HG03460 (cell line): ENCODE measurements around the gene RBM41.
"Not testable (repeated sequence)": the region's sequence is repeated elsewhere in the genome, so short reads cannot be mapped to it uniquely, and the experiment has no call there.

ENCODE experiments used
- ATAC-seq: cut with Tn5 transposase; IDR thresholded peaks from one replicate; pipeline ENCODE4 v1.9.1; 2021; ENCODE audit not compliant: unreplicated experiment

The RBM41 gene

DNA sequence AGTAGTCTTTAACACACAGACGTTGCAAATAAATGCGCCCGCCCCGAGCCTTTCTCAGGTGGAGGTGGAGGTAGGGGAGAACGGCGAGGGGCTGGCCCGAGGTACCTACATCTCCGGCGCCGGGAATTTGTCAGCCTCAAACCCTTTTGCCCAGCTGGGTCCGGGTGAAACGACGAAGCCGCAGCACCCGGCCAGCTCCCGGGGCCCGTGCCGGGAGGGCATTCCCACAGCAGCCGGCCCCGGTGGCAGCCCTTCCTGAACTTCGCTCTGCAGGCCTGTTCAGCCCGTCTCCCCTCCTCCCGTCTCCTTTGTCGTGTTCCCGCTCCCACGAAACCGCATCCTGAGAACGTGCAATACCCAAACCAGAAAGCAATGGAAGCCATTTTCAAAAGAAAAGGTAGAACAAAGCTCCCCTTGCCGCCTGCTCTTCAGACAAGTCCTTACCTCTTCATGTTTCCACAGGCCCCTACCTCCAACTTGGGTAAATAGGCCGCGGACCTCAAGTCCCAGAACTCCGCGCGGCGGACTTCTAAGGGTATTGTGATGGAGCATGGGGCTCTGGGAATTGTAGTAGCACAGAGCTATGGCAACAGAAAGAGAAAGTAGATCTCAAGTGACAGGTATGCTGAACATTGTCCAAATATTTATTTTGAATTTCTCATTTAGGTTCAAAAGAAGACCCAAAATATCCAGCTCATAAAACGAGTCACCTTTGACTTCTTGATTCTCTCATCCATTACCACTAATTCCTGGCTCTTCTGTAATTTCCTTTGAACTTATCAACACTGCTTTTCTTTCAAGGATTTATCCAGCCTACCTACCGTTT, at the start of gene RBM41:
RBM41 (minus strand) TSS at position 501 of the 826 bp plus-strand sequence; CDS start at position 452, 49 bp downstream.
- peak; percentile 100 for ATAC-seq

DNA sequence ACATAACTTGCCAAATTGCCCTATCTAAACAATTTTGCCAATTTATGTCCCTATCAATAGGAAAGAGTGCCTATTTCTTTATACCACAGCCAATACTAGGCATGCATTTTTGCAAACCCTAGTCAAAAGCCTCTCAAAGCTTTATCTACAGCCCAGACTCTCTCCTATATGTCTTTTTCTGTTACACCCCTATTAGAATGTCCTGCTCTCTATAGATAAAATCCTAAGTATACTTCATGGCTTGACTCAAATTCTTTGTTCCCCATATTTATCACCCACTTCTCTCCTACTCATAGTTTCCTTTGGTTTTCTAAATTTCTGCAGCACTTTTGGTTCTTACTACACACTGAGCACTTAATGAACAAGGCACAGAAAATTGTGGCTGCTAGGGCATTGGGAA, 49.6 kb upstream of the RBM41 start:
- no peak for ATAC-seq

DNA sequence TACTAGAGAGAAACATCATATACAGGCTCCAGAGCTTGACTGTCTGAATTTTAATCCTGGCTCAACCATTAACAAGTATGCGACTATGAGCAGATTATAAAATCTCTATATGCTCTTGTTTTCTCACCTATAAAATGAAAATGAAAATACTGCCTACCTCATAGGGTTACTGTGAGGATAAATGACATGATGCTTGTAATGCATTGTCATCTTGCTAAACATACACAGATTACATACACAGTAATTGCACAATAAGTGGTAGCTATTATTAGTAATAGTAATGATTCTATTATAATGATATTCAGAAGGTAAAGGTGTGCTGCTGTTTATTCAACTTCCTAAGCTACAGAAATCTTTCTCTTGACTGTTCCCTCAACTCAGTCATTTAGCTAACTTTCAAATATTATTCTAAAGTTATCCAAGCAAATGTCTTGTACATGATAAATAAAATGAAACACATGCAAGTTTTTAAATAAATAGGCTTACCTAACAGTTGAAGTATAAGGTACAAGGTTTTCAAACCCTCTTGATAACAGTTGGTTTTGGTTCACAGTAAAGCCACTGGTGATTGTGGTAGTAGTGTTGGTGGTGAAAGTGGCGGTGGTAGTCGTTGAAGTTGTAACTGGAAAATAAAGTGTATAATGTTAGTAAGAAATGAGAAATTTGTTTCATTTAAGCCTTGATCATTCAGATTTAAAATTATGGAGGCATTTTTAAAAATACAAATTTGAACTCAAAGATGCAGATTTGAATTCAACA, 48.7 kb upstream of the RBM41 start:
- ATAC-seq, result no peak

DNA sequence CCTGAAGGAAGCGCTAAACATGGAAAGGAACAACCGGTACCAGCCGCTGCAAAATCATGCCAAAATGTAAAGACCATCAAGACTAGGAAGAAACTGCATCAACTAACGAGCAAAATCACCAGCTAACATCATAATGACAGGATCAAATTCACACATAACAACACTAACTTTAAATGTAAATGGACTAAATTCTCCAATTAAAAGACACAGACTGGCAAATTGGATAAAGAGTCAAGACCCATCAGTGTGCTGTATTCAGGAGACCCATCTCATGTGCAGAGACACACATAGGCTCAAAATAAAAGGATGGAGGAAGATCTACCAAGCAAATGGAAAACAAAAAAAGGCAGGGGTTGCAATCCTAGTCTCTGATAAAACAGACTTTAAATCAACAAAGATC, 39.0 kb upstream of the RBM41 start:
- not testable (repeated sequence) for ATAC-seq

DNA sequence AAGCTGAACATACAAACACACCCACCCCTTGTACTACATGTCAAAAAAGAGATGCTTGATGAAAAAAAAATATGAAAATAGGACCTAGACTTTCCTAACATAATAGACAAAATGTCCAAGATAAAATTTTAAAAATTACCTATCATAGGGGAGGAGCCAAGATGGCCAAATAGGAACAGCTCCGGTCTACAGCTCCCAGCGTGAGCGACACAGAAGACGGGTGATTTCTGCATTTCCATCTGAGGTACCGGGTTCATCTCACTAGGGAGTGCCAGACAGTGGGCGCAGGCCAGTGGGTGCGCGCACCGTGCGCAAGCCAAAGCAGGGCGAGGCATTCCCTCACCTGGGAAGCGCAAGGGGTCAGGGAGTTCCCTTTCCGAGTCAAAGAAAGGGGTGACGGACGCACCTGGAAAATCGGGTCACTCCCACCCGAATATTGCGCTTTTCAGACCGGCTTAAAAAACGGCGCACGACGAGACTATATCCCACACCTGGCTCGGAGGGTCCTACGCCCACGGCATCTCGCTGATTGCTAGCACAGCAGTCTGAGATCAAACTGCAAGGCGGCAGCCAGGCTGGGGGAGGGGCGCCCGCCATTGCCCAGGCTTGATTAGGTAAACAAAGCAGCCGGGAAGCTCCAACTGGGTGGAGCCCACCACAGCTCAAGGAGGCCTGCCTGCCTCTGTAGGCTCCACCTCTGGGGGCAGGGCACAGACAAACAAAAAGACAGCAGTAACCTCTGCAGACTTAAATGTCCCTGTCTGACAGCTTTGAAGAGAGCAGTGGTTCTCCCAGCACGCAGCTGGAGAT, 37.2 kb upstream of the RBM41 start:
- not testable (repeated sequence) for ATAC-seq

DNA sequence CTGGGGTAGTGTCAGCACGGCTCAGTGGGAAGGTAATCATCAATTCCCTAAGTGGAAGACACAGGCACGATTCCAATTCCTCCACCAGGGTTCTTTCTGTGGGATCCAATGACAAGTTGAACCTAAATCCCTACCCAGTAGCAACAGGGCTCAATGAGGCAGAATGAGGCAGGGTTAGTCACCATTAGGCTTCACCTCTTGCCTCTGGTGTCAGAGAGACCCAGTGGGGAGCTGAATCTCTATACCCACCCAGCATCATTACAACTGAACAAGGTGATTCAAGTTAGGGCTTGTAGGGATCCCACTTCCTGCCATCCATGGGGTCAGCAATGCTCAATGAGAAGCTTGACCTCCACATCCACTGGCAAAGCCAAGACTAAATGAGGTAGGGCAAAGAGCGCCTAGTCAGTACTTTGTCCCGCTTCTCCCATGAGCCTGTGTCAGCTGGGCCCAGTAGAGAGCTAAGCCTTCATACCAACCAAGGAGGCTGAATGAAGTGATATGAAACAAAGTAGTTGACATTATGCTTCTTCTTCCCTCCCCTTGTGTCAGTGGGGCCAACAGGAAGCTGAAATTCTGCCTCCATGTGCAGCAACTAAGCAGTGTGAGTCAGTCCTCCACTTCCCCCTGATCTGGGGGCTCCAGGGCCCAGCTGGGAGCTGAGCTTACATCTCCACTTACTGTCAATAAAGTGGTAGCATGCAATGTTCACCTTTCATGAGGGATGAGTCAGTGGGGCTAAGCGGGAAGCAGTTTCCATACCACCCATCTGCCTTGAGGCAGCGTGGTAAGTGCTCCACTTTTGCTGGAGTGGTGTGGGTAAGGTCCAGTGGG, 36.4 kb upstream of the RBM41 start:
- ATAC-seq, result no peak

DNA sequence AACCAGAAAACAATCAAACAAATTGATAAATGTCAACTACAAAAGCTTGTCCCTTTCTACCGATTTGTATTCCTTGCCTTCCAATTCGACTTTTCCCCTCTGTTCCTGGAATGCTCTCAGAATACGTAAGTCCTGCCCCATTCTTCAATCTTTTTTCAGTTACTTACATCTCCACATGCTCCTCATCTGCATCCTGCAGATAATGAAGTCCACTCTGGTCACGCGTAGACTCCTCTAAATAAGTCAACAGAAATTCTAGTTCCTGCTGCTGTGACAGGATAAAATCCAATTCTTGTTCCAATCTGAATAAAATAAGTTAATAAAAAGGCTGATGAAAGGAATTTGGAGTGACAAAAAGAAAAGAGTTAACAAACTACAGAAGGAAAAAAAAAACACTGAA, 34.4 kb upstream of the RBM41 start:
- ATAC-seq, result no peak

DNA sequence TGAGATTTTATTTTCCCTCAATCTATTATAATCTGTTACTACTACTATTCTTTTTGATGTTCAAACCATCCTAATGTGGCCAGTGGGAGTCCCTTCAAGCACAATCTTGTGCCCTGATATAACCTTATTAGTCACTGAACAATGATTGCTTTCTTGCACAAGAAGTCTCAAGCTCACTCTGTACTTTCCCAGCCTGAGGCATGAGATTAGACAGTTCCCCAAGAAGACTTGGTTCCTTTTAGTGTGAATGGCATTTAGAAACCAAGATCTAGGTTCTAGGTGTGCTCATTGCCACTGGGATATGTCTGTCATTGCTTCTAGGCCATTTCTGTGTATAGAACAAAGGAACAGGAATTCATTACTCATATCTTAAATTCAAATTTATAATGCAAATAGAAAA, 28.0 kb upstream of the RBM41 start:
- ATAC-seq, result no peak

DNA sequence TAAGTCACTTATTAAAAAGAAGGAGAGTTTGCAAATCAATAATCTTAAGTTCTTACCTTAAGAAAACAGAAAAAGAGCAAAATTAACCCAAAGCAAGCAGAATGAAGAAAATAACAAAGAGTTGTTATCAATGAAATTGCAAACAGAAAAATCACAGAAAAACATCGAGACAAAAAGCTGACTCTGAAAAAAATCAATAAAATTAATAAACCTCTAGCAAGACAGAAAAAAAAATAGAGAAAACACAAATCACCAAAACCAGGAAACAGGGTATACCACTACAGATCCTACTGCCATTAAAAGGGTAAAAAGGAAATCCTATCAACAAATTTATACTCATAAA, 17.3 kb upstream of the RBM41 start:
- no peak for ATAC-seq

DNA sequence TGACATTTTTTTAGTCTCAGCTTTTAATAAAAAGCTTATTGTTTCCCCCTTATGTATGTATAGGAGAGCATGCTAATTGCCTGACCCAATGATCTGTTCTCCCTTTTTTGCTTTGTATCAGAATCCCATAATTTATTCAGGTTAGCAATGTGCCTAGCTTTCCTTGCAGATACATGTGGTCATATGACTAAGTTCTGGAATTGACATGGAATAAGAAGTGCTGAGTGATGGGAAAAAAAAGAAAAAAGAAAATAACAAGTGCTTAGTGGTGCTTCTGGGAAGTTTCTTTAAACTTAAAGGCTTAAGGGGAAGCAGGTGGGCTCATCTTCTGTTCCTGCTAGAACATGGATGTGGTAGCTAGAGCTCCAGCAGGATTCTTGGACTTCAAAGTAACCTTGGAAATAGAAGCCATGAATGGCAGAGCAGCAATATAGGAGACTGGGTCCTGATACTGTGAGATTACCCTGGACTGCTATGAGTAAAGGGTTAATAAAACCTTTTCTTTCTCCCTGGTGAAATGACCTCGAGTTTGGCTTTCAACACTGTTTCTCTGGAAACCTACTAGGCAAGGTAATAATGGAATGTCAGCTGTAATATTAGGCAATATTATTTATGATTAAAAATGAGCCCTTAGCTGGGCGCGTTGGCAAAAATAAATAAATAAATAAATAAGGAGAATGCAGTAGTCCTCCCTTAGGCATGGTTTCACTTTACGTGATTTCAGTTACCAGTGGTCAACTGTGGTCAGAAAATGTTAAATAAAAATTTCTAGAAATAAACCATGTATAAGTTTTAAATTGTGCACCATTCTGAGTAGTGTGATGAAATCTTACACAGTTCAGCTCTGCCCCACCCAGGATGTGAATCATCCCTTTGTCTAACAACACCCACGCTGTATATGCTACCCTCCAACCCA, 16.7 kb upstream of the RBM41 start:
- no peak for ATAC-seq

DNA sequence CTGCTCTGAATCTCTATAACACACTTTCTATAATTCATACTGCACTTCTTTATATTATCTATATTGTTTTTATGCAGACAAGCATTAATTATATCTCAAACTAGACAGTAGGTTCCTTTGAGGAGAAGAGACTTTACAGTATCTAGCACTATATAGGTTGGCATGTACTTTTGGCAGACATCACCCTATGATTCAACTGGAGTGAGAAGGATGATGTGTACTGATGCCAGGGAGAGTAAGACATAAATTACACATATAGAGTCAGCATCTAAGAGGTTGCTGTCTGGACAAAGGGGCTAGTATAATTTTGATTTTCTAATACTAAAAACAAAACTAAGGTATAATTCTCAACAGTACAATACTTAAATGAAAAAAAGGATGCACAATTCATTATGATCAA, 5.1 kb upstream of the RBM41 start:
- ATAC-seq, result no peak

DNA sequence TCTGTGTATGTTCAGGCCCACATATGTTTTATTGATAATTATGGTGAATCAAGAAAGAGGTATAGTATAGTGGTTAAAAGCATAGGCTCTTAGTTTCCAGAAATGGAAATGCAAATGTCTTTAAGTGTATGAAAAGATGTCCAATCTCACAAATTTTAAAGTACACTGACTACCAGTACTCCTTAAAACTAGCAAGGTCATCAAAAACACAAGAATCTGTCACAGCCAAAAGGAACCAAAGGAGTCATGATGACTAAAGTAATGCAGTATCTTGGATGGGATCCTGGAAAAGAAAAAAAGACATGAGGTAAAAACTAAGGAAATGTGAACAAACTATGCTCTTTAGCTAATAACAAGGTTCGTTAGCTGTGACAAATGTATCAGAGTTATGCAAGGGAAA, 661 bp upstream of the RBM41 start:
- no peak for ATAC-seq

DNA sequence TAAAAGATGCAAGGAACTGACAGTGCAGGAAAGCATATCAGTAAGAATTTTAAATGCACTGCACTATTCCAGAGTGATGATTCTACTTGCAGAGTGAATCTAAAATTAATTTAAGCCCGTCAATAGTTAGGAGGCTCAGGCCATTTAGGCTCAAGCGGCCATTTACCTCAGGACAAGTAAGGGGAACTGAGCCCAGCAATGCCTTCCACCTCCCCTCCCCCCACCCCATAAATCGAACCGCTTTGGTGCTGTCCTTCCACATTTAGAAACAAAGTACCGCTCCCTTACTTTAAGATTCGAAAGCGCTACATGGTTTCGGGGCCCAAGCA, 665 bp downstream of the RBM41 start:
- no peak for ATAC-seq

DNA sequence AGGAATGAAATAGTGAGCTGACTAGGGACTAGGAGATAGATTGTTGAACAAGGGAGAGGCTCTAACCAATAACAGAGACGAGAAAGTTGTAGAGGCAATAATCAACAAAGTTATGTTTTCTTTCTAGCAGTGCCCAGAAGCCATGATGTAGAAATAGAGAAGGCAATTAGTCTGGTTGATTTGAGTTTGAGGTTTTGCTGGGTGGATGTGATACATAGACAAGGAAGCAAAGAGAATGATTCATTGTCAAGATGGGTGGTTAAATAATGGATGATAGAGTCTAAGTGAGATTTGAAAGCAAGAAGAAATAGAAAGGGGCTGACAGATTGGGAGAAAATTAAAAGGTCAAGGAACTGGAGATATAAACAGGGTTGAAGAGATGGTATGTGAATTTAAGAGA, 11.2 kb downstream of the RBM41 start:
- no peak for ATAC-seq

DNA sequence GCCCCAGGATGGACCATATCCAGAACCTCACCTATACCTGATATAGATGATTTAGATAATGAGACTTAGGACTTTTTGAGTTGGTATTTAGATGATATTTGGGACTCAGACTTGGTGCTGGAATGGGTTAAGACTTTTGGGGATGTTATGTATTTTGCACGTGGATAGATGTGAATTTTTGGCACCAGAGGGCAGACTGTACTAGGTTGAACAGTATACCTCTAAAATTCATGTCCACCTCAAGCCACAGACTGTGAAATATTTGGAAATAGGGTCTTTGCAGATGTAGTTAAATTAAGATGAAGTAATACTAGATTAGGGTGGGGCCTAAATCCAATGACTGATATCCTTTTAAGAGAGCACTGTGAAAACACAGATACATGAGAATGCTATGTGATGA, 15.6 kb downstream of the RBM41 start:
- ATAC-seq, result no peak

DNA sequence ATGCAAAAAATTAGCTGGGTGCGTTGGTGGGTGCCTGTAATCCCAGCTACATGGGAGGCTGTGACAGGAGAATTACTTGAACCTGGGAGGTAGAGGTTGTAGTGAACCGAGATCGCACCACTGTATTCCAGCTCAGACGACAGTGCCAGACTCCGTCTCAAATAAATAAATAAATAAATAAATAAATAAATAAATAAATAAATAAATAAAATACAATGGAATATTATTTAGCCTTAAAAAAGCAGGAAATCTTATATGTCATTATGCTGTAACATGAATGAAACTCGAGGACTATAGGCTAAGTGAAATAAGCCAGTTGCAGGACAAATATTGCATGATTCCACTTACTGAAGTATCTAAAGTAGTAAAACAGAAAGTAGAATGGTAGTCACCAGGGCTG, 42.5 kb downstream of the RBM41 start:
- no peak for ATAC-seq

DNA sequence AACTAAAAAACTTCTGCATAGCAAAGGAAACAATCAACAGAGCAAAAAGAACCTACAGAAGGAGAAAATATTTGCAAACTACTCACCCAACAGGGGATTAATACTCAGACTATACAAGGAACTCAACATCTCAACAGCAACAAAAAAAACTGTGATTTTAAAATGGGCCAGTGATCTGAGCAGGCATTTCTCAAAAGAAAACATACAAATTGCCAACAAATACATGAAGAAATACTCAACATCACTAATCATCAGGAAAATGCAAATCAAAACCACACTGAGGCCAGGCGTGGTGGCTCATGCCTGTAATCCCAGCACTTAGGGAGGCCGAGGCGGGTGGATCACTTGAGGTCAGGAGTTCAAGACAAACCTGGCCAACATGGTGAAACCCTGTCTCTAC, 60.9 kb downstream of the RBM41 start:
- not testable (repeated sequence) for ATAC-seq

DNA sequence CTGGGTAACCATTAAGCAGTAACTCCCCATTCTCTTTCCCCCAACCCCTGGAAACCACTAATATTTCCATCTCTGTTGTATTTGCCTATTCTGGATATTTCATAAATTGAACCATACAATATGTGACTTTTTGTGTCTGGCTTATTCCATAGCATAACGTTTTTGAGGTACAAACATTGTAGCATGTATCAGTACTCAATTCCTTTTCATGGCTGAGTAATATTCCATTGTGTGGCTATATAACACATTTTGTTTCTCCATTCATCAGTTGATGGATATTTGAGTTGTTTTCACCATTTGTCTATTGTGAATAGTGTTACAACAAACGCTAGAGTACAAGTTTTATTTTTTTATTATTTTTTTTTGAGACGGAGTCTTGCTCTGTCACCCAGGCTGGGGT, 63.6 kb downstream of the RBM41 start:
- no peak for ATAC-seq

DNA sequence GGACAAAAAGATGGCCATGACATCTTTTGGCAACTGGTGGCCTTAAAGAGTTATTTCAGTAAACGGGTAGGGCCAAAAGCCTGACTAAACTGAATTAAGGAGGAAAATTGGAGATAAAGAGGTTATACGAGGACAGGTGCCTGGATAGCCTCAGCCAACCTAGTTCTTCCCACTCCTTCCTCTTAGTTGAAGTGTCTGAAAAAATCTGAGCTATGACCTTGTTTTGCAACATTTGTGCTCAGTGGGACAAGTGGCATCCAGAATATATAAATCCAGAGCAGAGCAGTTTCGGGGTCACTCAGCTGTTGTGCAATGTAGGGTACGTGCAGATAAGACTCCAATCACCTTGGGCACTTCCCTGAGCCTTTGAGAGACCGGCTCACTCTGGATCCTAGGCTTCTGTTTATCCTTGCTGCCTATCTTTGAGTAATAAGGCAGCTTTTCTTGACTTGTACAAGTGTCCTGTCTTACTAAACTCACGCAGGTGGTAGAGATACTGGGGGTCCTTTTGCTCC, 68.4 kb downstream of the RBM41 start:
- ATAC-seq, result no peak

DNA sequence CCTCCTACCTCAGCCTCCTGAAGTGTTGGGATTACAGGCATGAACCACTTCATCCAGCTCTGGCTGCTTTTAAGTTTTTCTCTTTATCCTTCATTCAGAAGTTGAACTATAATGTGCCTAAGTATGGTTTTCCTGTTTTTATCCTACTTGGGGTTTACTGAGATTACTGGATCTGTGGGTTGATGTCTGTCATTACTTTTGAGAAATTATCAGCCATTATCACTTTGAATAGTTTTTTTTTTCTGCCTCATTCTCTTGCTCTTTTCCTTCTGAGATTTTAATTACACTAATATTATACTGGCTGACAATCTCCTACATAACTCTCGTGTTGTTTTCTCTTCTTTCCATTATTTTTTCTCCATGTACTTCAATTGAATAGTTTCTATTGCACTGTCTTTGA, 71.0 kb downstream of the RBM41 start:
- no peak for ATAC-seq
